ENCODE data around the gene RARG.

DNA sequence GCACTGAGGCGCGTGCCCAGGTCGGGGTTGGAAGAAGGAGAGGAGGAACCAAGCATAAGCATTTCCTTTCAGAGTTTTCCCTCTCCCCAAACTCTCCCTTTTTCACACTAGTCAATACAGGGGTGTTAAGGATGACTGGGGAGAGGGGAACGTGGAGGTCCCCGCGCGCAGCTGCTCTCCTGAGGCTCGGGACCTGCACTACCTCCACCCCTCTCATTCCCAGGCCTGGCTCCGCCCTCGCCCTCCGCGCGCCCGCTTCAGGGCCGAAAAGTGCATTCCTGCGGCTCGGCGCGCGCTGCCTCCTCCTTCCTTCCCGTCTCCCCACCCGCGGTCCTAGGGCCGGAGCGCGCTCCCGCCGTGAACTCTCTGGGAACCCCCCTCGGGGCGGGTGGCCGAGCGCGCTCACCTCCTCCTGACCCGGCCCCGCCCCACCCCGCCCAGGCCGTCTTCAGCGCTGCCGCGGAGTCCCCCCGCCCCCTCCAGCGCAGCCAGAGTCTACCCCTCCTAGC lies 11.3 kb downstream of the RARG start:
- TF ChIP-seq, protein P1, sequence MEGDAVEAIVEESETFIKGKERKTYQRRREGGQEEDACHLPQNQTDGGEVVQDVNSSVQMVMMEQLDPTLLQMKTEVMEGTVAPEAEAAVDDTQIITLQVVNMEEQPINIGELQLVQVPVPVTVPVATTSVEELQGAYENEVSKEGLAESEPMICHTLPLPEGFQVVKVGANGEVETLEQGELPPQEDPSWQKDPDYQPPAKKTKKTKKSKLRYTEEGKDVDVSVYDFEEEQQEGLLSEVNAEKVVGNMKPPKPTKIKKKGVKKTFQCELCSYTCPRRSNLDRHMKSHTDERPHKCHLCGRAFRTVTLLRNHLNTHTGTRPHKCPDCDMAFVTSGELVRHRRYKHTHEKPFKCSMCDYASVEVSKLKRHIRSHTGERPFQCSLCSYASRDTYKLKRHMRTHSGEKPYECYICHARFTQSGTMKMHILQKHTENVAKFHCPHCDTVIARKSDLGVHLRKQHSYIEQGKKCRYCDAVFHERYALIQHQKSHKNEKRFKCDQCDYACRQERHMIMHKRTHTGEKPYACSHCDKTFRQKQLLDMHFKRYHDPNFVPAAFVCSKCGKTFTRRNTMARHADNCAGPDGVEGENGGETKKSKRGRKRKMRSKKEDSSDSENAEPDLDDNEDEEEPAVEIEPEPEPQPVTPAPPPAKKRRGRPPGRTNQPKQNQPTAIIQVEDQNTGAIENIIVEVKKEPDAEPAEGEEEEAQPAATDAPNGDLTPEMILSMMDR (IDR thresholded peaks at IDR 0.05): no peak
- TF ChIP-seq EZH2 (IDR thresholded peaks at IDR 0.05; ENCODE audit: borderline replicate concordance, insufficient read depth, low read depth, low read length, poor library complexity, severe bottlenecking): no peak

Data from B cell (primary cell).